Activated CD8-positive, alpha-beta memory T cell treated with anti-CD3 and anti-CD28 coated beads for 1 hour (primary cell): ENCODE measurements around the gene COMMD3.
"Not testable (repeated sequence)": the region's sequence is repeated elsewhere in the genome, so short reads cannot be mapped to it uniquely, and the experiment has no call there.

Source experiments
- DNase-seq, 2 donors: peaks; one replicate each; pipeline ENCODE4 v3.0.0-alpha.2; 2020; ENCODE audit warnings: low read depth in 1 of 2; ENCODE audit errors: extremely low read depth in 1 of 2

The COMMD3 gene

DNA sequence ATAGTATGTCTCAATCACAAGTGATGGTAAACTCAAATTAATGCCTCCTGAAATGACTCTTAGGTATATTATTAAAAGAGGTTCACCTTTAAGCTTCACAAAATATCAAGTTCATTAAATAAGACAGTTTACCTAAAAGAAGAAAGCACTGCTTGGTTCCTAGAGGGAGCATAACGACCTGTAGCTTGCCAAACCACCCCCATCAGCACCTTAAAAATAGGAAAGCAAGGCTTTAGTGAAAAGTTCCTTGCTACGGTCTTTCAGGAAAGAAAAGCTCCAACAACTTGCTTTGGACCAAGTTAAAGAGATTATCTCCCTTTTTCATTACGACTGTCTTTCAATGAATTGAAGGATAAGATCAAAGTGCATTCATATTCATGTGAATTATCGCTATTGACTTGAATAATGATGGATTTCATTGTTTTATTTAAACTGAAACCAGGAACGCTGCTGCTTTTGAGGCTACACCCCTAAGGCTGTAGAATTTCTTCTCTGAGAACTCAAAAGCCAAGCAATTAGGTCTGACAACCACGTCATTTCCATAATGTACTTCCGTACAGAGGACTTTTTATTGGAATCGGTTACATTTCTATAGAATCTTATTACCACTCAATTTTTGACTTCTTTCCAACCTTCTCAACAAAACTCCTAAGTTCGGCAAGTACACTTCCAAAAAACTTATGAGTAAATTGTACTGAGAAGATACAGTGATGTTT, 22.2 kb downstream of the COMMD3 start:
- no peak for DNase-seq

DNA sequence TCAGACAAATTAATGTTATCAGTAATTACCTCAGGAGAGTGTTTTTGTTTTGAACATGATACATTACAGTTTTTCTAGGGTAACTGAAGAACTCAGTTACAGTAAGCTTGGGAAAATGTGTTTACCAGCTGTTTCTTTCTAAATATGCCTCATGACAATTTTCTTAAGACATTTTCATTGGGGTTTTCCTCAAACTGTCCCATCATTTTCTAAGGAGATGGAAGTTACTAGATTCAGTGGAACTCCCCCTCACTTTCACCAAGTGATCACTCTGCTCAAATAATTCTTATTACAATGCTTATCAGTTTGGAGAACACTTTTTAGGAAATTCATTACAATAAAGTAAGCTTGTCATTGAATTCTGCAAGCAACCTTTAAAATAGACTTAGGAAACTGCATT, 22.7 kb downstream of the COMMD3 start:
- DNase-seq: no peak

DNA sequence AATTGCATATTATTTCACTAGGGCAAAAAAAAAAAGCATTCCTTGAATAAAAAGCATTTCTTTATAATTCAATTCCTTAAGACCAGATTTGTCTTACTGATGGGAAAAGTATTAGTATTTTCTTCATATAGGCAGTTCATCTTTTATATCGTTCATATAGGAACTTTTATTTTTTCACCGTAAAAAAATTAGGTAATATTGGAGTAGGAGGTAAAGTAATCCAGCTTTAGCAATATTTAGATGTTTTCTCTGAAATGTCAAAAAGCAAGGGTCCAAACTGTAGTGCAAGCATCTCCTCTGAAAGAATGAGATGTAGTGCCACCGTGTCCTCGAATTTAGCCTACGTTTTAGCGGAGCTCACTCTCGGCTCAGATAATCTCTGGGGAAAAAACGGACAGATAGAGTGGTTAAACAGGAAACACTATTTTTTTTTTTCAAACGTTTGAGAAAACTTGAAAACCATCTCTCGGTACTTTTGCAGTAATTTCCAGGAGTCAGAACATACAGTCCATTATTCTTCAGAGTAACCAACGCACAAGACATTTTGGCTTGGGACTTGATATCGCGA, 23.7 kb downstream of the COMMD3 start:
- no peak for DNase-seq

DNA sequence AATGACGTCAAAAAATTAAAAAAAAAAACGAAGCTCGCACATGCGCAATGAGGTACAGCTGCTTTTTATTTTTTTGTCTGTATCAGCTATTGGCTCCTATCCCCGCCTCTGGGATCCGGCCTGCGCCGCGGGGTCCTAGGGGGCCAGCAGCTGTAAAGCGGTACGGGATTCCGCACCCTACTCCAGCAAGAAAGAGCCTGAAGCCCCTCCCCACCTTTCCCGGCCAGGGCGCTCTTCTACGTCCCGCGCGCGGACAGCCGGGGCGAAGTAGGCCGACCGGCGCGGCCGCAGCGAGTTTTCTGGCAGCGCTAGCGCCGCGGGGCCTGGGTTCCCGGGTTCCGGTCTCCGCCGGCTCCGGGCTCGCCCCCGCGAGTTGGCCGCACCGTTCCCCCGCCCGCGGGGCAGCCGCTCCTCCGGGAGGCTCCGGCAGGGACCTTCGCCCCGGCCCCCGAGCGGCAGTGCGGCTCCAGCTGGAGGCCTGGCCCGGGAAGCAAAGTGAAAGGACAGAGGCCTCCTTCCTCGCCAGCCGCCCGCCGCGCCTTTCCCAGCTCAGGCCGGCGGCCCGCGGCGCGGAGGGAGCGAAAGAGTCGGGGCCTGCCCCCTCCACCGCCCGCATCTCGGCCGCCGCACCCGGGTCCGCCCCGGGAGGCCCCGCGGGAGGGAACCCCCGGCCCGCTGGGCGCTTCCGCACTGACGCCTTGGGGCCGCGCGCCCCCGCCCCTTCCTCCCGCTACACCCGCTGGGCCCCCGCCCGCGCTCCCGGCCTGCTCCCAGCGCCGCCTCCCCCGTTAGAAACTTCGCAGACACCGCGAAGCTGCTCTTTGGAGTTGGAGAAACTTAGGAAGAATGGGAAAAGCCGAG, 24.4 kb downstream of the COMMD3 start:
- no peak for DNase-seq

DNA sequence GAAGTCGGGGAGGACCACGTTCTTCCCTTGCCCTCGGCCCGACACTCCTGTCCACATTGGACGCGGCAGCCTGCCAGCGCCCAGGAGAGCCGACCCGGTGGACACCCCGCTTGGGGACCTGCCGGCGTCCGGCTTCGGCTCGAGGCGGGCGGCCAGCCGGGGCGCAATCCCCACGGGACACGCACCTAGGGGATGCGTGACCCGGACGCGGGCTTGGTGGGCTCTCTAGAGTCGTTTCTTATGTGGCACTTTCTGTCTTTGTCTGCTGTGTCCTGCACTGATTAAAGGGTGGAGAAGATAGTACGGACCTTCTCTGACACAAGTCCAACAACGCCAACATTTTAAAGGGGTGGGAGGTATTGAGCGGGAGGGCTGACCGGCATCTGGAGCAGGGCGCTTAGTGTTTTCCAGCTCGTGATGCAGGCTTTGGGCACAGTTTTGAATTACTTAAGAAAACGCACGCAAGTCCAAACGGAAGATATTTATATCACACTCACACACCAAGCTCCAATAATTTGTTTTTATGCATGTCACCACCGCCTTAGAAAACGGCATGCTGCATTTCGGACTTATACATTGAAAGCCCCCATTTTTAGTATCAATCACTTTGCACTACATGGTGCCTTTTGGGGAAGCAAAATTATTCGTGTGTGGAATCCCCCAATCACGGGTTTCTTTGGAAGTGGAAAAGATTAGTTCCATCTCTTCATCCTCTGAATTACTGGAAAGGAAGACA, 25.2 kb downstream of the COMMD3 start:
- no peak for DNase-seq

DNA sequence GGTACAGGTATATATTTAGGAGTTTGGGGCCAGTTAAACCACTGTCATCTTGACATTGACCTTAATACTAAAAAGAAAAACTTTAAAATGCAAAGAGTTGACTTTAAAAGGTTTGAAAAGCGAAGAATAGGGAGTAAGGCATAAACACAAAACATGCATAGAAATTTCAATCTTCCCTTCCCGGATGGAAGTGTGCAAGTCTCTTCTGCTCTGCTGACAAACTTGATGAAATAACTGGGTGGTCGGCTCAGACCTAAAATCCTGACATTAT, 25.7 kb downstream of the COMMD3 start:
- DNase-seq: no peak

DNA sequence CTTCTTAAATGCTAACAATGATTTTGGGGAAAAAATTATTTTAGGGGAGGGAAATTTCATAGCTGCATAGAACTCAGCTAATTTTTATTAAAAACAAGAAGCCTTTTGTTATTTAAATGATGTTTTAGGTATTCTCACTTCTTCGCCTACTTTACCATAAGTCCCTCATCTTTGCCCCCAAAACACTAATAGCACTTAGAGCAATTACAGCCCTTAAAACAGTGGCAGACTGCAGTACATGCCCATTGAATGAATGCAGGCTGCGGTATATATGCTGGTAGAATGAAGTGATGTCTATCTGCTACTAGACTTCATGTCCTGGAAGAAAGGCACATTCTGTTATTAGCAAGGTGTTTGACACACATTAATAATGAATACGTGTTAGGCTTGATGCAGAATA, 26.2 kb downstream of the COMMD3 start:
- DNase-seq: no peak

DNA sequence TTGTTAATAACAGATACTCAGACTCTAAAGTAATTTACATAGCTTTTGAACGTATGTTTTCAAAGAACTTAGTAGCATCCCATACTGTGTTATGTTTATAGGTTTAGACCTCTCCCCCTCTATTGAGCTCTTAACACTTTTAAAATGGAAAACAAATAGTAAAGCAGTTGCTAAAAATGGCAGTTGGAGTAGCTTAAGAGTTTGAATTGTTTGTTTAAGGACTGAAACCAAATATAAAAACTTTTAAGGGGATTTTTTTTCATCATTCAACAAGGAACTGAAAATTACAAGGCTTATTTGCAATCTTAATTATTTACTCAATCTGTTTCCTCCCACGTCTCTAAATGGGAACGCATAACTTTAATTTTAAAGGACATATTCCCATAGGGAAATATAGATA, 27.5 kb downstream of the COMMD3 start:
- no peak for DNase-seq

DNA sequence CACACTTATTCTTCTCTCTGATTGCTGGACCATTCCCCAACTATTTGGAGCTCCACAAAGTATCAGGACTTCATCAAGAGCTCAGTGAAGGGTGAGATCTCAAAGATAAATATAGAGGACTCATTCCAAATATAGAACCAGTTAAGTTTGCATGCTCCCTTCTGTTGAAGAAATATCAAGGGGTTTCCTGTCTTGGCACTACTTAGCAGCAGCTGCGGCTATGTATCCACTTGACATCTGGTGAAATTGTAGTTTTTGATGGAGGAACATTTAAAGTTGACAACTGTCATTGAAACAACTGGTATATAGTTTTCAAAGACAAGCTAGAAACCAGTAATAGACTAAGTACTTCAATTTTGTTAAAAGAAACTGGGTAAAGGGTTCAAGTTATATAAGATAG, 28.1 kb downstream of the COMMD3 start:
- no peak for DNase-seq

DNA sequence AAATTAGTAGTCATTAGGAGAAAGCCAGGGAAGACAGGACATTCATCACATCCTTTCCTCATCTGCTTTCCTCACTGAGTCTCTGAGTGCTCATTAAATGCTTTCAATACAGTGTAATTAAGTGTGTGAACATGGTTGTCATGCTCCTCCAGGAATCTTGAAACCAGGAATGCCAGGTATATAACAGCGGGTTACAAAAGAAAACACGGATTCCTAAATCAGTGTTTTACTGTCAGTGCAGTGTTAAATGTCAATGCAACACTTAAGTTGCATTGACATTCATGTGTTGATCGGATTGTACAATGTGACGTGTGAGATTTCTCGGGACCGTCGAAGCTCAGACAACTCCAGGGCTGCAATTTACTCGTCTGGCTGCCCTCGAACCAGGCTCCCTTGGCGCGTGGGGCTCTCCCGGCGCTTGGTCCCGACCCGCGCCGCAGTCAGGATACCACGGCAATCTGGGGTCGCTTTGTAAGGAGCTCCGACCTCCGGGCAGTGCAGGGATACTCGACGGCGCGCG, 28.7 kb downstream of the COMMD3 start:
- no peak for DNase-seq

DNA sequence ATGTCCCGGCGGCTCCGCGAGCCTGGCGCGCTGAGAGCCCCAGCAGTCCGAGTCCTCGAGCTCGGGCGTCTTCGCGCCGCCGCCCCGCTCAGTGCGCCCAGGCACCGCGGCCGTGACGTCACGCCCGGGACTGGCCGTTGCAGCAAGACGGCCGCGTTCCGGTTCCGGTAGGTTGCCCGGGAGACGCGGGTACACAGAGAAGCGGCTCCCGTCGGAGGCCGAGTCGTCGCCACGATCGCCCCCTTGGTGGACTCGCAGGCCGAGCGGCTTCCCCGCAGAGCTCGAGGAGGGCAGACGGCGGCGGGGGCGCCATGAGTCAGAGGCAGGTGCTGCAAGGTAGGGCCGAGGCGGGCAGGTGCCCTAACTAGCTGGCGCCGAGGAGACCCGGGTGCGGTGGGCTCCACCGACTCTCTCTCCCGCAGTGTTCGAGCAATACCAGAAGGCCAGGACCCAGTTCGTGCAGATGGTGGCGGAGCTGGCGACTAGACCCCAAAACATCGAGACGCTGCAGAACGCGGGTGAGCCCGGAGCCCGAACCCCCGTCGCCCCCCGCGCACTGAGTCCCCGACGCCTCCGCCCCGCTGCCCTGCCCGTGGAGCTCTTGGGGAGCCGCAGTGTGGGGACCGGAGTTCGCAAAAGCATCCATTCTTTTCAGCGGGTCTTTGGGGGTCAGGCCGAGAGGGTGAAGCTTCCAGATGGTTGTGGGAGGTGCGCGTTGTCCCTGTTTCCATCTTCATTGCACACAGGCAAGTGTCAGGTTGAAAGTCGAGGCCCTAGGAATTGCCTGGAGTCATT, 29.3 kb downstream of the COMMD3 start, which contains the start of gene SPAG6:
TSS of gene SPAG6 (plus strand) at position 196 of the 795 bp plus-strand sequence. CDS start at position 312, 116 bp downstream.
- DNase-seq: peak in 1 of 2 donors; percentile 16

DNA sequence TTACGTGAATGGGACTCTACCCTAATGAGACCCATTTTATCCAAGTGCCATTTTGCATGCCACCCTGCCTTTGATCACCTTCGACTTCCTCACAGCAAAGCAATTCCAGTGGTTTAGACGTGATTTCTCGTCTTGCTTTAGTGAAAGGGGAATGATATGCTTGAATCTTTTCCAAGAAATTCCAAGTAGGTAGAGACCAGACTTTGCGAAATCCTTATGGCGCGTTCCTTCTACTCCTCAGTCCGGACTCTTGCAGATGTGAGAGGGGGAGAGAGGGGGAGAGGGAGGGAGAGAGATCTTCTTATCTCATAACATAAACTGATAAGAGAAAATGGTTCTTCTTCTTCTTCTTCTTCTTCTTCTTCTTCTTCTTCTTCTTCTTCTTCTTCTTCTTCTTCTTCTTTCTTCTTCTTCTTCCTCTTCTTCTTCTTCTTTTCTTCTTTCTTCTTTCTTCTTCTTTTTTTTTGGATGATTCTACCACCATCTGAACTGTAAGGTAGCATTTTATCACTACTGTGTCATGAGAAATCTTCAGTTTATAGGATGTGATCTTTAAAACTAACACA, 30.0 kb downstream of the COMMD3 start:
- no peak for DNase-seq

DNA sequence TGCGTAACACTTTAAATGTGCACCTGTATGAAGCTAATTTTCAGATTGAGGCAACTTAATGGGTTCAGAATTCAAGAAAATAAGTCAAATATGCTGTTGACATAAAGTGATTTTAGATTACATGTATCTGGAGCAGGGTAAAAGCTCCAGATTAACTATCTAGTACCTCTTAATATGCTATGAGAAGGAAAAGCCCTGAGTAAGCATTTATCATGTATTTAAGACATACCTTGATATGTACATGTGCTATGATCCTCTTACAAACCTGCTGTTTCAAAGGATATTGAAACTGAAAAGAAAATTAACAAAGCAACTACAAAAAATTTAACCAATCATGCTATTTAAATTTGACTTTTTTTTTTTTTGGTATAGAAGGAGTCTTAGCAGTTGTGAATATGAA, 33.6 kb downstream of the COMMD3 start:
- no peak for DNase-seq

DNA sequence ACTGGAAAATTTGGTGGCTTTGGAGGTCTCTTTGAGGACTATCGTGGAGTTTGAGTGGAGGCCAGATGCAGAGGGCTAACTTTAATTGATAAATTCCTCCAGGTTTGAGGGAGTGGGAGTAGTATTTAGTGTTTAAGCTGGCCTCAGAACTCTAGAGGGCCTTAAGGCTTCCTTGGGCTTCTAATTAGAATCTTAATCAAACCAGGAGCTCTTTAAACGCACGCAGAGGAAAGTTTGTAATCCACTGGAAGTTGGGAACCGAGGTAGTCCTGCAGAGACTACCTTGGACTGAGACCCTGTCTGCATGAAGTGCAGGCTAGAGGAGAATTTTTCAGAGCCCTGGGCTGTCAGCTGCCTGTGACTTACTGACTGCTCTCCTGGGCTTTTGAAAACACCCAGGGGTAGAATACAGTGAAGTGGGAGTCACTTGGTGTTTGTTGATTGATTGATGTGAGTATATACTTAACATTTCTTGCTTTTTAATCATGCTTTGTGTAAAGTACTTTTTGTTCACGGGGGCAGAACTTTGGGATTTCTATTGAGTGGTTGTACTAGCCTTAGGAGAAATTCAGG, 35.0 kb downstream of the COMMD3 start:
- DNase-seq: no peak

DNA sequence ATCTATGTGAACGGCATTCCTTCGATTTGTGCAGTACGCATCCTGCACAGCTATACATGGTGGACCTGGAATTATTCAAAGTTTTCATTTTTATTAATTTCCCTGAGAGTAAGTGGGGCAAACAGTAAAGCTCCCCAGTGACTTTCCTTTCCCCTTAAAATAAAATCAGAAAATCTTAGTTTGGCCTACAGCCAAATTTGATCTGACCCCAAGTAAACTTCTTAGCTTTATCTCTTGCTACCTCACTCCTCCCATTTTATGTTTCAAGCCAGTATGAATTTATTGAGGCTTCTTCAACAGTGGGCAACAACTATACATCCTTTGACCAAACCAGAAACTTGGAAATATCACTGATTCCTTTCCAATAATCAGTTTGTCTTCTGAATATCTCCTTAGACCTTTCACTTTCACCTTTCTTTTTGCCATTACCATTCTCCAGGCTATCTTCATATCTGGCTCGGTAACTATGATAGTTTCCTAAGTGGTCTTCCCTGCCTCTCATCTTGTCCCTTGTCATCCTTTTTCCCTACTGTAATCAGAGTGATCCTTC, 40.2 kb downstream of the COMMD3 start:
- DNase-seq: no peak

DNA sequence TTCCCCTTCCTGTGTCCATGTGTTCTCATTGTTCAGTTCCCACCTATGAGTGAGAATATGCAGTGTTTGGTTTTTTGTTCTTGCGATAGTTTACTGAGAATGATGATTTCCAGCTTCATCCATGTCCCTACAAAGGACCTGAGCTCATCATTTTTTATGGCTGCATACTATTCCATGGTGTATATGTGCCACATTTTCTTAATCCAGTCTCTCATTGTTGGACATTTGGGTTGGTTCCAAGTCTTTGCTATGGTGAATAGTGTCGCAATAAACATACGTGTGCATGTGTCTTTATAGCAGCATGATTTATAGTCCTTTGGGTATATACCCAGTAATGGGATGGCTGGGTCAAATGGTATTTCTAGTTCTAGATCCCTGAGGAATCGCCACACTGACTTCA, 41.6 kb downstream of the COMMD3 start:
- DNase-seq: not testable (repeated sequence)

DNA sequence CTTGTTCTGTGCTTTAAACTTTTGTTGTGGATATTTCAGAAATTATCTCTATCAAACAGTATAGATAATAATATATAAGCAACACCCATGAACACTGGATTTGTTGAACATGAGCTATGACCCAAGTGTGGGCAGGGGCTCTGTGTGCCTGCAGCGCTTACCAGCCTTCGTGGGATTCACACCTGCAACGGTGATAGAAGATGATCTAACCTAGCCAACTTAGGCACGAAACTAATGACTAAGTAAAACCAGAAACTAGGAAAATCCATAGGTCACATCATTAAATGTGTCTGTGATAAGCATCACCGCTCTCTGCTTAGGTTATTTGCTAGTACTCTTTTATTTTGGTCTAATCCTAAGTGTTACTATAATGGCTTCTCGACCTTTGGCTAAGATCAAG, 47.1 kb downstream of the COMMD3 start:
- DNase-seq: no peak

DNA sequence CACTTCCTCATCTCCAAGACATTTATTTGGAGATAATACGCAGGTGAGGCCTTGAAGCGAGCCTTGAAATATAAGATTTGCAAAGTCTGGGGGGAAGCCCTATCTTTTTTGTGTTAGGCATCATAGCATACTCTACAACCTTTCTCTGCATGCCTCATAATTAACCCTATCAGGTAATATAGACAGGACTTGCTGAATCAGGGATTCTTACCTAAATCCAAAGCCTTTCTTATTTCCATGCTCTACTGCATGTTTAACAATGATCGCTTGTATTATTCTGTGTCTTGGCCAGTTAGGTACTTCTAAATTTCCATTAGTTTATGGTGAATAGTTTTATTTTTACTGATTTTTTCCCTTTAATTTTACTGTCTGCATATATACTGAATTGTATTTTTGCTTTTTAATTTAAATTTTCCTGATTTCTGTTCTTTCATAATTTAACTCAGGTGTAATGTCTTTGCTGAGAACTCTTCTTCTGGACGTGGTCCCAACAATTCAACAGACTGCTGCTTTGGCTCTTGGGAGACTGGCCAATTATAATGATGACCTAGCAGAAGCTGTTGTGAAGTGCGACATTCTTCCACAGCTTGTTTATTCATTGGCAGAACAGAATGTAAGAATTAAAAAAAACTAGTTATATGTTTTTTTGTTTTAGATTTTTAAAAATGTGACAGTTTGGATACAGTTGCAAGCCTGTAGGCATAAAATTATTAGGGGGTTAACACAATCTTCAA, 48.4 kb downstream of the COMMD3 start:
- no peak for DNase-seq

DNA sequence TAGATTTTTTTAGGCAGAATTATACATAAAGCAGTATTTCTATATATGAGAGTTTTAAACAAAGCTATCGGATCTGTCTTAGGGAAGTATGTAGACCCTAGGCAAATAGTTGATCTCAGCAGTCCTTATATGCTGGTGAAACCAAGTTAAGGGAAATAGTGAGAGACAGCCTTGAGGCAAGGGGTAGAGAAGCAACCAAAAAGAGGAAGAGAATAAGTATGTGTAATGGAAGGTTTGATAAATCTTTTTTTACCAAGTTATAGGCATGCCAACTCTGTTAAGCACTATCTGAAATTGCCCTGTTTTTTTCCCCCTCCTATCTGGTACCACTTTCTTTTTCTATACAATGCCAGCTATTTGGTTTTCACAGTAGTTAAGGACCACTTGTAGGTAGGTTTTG, 49.0 kb downstream of the COMMD3 start:
- DNase-seq: no peak
